ENCODE measurements around the gene TAF4B.
"Not testable (repeated sequence)": the region's sequence is repeated elsewhere in the genome, so short reads cannot be mapped to it uniquely, and the experiment has no call there.

Gene TAF4B, protein sequence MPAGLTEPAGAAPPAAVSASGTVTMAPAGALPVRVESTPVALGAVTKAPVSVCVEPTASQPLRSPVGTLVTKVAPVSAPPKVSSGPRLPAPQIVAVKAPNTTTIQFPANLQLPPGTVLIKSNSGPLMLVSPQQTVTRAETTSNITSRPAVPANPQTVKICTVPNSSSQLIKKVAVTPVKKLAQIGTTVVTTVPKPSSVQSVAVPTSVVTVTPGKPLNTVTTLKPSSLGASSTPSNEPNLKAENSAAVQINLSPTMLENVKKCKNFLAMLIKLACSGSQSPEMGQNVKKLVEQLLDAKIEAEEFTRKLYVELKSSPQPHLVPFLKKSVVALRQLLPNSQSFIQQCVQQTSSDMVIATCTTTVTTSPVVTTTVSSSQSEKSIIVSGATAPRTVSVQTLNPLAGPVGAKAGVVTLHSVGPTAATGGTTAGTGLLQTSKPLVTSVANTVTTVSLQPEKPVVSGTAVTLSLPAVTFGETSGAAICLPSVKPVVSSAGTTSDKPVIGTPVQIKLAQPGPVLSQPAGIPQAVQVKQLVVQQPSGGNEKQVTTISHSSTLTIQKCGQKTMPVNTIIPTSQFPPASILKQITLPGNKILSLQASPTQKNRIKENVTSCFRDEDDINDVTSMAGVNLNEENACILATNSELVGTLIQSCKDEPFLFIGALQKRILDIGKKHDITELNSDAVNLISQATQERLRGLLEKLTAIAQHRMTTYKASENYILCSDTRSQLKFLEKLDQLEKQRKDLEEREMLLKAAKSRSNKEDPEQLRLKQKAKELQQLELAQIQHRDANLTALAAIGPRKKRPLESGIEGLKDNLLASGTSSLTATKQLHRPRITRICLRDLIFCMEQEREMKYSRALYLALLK

DNA sequence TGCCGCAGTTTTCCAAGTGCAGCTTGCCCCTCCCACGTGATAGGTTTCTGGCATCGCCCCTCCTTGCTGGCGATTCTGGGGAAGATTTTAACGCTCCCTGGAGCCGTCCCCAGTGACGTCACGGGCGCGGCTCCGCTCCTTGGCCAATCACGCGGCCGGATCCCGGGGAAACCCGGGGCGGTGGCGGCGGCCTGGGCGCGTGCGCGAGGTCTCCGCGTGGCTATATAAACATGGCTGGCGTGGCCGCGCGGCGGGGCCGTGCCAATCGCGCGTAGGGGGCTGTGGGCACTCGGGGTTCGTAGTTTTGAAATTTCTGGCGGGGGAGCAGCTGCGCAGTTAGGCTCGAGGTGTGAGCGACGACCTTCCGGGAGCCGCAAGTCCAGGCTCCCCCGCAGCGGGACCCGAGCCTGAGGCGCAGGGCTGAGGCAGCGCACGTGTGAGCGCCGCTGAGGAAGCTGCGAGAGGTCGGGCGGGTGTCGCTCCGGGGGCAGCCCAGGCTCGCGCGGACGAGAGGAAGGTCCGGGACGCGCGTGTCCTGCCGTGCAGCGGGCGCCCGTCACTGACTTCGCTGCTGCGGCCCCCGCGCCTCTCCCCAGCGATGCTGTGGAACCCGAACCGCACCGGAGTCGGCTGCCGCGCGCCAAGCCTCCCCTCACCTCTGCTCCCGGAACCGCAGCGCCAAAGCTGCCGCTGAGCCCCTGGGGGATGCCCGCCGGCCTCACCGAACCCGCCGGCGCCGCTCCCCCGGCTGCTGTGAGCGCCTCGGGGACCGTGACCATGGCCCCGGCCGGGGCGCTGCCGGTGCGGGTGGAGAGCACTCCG is at the start of gene TAF4B:
Gene TAF4B (plus strand): TSS at position 217 of the 822 bp plus-strand sequence. CDS start 489 bp downstream, at position 706.
- FAIRE-seq: no peak

DNA sequence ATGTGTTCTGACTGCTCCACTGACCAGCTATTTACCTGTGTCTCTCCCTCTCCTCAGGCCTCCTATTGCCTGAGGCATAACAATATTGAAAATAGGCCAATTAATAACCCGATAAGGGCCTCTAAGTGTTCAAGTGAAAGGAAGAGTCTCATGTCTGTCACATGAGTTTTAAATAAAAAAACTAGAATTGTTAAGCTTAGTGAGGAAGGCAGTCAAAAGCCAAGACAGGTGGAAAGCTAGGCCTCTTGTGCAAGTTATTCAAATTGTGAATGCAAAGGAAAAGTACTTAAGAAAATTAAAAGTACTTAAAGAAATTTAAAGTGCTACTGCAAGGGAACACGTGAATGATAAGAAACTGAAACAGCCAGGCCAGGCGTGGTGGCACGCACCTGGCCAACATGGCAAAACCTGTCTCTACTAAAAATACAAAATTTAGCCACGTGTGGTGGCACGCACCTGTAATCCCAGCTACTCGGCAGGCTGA is 44.9 kb upstream of the TAF4B start:
- FAIRE-seq: no peak

DNA sequence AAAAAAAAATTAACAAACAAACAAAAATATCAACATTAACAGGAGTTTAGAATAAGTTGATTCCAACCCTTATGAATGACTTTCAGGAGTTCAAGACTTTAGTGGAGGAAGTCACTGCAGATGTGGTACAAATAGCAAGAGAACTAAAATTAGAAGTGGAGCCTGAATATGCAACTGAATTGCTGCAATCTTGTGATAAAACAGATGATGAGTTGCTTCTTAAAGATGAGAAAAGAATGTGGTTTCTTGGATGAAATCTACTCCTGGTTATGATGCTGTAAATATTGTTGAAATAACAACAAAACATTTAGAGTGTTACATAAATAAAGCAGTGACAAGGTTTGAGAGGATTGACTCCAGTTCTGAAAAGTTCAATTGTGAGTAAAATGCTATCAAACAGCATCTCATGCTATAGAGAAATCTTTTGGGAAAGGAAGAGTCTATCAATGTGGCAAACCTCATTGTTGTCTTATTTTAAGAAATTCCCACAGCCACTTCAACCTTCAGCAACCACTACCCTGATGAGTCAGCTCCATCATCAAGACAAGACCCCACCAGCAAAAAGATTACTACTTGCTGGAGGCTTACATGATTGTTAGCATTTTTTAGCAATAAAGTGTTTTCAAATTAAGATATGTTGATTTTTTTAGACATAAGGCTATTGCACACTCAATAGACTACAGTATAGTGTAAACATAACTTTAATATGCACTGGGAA is 42.7 kb upstream of the TAF4B start:
- FAIRE-seq: no peak

DNA sequence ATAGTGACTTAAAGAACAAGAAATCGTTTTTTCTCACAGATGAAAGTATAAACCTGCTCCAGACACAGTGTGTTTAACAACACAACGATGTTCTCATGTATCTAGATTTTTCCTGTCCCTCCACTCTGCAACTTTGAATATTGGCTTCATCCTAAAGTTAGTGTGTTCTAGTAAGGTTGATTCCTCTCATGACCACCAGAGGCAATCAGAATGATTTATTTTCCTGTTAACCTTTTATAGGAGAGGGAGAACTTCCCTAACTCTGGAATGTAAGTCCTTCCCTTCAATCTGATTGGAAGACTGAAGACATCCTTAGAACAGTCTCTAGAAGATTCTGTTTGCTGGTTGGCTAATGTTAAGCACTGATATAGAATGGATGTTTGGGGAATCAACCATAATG is 41.0 kb upstream of the TAF4B start:
- FAIRE-seq: no peak

DNA sequence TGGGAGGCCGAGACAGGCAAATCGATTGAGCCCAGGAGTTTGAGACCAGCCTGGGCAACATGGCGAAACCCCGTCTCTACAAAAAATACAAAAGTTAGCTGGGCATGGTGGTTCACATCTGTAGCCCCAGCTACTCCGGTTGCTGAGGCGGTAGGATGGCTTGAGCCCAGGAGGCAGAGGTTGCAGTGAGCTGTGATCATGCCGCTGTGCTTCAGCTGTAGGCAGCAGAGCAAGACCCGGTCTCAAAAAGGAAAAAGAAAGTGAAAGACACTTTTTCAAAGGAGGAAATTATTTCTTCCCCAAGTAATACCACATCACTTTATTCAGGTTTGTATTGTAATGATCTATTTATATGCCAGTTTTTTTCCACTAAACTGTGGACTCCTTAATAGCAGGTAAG is 35.7 kb upstream of the TAF4B start:
- FAIRE-seq: no peak

DNA sequence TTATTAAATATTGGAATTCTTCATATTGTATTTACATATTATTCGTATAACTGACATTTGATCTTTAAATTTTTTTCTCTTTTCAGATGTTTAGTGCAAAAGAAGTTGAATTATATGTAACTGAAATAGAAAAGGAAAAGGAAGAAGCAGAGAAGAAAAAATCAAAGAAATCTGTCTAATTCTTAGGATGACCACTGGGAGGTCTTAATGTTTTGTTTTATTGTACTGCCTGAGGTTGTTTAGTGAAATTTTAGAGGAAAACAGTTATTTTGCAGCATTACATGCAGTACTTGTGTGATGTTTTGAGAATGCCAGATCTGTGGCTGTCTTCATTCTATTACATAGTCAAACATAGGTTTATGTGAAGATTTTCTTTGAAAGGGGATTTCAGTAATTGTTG is 34.0 kb upstream of the TAF4B start:
- peak; percentile 38 for FAIRE-seq

DNA sequence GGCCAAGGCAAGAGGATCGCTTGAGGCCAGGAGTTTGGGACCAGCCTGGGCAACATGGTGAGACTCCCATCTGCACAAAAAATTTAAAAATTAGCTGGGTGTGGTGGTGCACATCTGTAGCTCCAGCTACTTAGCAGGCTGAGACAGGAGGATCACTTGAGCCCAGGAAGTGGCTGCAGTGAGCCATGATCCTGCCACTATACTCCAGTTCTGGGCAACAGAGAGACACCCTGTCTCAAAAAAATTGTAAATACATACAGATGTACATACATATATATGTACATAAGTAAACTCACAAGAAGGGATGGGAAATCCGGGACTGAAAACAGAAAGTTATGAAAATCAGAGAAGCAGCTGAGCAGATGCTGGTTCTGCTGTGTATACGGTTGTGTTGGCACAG is 29.6 kb upstream of the TAF4B start:
- no peak for FAIRE-seq

DNA sequence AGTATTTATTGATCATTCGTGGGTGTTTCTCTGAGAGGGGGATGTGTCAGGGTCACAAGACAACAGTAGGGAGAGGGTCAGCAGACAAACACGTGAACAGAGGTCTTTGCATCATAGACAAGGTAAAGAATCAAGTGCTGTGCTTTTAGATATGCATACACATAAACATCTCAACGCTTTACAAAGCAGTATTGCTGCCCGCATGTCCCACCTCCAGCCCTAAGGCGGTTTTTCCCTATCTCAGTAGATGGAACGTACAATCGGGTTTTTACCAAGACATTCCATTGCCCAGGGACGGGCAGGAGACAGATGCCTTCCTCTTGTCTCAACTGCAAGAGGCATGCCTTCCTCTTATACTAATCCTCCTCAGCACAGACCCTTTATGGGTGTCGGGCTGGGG is 24.2 kb upstream of the TAF4B start:
- FAIRE-seq: not testable (repeated sequence)

DNA sequence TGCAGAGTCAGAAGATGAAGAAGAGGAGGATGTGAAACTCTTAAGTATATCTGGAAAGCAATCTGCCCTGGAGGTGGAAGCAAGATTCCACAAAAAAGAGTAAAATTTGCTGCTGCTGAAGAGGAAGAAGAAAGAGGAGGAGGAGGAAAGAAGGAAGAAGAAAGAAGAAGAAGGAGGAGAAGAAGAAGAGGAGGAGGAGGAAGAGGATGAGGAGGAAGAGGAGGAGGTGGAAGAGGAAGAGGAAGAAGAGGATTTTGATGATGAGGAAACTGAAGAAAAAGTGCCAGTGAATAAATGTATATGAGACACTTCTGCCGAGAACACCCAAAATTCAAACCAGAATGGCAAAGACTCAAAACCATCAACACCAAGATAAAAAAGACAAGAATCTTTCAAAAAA is 20.9 kb upstream of the TAF4B start:
- no peak for FAIRE-seq

DNA sequence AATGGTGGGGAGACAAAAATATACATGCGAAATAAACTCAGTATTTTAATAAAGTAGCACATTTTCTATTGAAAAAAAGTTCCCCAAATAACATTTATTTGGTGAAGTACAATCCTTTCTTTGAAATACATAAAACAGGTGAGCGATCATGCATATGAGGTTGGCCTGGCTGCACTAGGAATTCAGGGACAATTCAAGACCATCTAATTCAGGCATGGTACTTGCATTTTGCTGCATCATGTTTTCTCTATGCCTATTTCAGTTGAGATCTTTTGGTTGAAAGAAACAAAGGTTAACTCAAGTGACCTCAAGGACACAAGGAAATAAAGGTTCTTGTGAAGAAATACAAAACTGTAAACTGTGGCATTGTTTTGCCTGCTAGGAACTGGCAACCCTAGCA is 19.8 kb upstream of the TAF4B start:
- no peak for FAIRE-seq

DNA sequence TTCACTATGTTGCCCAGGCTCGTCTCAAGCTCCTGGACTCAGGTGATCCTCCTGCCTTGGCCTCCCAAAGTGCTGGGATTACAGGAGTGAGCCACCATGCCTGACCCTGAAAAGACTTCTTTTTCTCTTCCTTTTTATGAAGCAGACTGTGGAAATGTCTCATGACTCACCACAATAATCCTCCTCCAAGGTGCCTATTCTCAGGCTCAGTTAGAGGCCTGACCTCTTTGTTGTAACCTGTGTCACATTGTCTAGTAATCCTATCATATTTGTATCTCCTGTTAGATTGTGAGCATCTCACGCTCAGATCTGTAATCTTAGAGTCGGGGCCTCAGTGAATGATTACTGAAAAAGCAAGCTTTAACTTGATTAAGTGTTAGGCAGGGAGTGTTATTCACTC is 18.3 kb upstream of the TAF4B start:
- FAIRE-seq: no peak

DNA sequence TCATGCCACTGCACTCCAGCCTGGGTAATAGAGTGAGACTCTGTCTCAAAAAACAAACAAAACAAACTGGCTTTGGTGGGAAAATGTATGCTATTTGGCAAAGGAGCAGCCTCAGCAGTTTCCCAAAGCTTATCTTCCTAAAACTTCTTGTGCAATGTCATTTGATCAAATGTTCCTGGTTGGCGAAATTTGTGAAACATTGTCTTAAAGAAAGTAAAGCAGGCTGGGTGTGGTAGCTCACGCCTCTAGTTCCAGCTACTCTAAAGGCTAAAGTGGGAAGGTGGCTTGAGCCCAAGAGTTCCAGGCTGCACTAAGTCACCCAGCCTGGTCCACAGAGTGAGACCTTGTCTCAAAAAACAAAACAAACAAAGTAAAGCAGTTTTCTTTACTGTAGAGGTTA is 17.3 kb upstream of the TAF4B start:
- no peak for FAIRE-seq

DNA sequence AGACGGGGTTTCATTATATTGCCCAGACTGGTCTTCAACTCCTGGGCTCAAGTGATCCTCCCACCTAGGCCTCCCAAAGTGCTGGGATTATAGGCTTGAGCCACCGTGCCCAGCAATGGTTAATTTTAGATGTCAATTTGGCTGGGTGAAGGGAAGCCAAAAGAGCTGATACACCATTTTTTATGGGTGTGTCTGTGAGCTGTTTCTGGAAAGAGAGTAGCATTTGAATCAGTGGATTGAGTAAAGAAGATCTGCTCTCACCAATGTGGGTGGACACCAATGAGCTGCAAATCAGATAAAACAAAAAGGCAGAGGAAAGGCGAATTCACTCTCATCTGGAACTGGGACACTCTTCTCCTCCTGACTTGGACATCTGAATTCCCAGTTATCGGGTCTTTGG is 16.1 kb upstream of the TAF4B start:
- no peak for FAIRE-seq

DNA sequence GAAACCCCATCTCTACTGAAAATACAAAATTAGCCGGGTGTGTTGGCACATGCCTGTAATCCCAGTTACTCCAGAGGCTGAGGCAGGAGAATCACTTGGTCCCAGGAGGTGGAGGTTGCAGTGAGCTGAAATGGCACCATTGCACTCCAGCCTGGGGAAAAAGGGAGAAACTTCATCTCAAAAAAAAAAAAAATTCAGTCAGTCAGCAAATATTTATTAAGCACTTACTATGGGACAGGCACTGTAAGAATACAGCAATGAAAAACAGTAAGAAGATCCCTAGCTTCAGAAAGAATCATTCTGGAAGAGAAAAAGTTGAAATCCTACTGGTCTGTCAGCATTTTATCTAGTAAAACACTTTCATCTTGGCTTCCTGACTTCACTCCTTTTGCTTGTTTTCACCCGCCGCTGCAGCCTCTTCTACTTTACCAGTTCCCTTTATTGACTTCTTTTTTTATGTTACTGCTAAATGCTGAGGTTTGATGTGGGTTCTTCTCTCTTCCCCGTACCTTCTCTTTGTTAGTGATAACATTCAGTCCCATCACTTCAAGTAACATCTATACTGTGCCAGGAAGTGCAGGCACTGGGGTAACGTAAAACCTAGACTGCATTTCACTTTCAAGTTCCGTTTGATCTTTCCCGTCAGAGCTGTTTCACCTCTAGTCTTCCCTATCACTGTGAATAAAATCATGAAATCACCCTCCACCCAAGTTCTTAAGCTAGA is 10.8 kb upstream of the TAF4B start:
- no peak for FAIRE-seq

DNA sequence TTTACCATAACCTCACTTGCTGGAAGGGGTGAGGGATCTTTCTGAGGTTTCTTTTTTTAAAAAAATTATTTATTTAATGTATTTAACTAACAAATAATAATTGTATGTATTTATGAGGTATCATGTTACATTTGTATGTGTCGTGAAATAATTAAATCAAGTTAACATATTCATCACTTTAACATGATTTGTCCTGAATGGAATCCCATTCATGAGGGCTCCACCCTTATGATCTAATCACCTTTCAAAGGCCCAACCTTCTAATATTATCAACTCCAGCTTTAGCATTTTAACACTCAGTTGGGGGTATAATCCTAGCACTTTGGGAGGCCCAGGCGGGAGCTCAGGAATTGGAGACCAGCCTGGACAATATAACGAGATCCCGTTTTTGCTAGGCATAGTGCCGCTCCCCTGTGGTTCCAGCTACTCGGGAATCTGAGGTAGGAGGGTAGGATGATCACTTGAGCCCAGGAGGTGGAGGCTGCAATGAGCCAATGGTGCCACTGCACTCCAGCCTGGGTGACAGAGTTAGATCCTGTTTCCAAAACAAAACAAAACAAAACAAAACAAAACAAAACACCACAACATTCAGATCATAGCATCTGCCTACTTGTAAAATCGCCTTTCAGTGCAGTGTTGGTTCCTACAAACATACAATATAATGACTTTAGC is 1.1 kb upstream of the TAF4B start:
- FAIRE-seq: no peak

DNA sequence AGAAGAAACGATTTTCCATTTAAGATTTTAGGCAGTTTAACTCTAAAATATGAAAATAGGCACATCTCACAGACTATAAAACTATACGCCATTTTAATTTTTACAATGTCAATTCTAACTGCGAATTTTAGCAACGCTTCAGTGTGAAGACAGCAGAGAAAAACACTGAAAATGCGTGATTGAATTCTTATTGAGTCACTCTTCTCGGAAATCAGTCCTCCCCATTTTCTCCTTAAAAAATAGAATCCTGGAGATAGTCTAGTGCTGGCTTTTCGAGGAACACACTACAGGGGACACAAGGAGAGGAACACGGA is 373 bp upstream of the TAF4B start:
- no peak for FAIRE-seq

DNA sequence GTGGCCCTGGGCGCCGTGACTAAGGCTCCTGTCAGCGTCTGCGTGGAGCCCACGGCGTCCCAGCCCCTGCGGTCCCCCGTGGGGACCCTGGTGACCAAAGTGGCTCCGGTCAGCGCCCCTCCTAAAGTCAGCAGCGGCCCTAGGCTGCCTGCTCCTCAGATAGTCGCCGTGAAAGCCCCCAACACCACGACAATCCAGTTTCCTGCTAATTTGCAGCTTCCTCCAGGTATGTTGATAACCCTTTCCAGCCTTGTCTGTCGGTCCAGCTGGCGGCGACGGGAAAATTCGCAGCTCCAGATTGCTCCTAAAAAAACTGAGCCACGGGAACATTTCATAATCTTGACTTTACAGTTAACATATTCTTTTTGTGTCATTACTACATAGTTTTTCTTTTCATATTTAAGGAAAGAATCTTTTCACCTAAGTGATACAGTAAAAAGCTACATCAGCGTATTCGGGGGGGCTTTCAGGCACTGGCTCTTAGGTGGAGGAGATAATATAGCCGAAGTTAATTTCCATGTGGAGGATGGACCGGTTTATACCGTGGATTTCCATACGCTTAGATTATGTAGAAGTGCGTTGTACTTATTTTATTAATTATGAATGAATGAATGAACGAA is 916 bp downstream of the TAF4B start:
- no peak for FAIRE-seq

DNA sequence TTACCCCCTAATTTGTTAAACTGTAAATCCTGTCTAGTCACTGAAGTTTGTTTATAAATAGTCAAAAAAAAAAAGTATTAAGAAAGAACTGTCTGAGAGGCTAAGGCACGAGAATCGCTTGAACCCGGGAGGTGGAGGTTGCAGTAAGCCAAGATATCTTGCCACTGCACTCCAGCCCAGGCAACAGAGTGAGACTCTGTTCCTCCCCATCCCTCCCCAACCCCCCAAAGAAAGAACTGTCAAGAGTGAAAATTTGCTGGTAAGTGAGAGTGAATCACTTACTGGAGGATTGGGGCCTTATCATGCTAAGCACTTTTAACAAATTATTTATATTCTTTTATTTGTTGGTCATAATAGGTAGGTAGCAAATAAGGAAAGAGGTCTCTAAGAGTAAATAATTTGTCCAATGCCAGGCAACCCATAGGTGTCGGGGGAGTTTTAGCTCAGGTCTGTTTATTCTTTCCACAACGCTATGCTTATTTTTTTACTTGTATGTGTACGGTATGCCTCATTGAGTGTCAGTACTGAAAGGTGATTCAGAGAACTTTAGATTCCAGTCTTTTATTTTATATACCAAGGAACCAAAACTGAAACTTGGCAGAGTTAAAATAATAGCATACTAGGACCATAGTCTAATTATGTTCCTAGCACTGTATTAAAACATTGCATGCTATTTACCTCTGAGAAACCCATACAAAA is 2.5 kb downstream of the TAF4B start:
- no peak for FAIRE-seq

DNA sequence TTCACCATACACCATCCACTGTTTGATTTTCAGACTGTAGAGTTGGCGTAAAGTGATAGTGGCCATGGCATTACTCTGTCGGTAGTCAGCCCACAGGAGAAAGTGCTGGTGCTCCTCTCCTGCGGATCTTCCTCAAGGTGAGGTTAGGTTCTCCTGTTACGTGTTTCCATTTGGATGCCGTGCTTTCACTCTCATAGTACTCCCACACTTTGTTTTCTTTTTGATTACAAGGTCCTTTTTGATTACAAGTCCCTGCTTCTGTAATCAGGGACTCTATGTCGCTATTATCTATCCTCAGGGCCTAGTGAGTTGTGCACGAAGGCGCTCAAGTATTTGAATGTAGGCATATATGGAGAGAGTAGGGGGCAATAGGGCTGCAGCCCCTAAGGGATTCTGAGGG is 4.3 kb downstream of the TAF4B start:
- no peak for FAIRE-seq

DNA sequence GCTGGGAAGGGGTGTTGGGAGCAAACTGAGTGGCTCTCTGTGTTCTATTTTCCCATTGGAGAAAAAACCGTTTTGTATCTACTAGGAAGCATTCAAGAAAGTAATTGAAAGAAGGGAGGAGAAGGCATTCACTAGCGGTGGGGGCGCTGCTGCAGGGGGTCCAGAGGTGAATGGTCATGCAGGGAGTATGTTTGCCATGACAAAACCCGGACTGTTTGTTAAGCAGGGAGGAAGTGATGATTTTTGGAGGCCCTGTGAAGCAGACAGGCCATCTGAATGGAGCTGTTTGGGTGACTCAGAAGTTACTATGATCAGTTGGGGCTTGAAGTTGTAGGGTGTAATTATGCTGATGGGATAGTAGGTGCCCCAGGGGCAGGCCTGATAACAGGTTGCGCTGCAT is 7.0 kb downstream of the TAF4B start:
- FAIRE-seq: no peak

Measured in colon (tissue), 2 donors.